RWPE1 (cell line): ENCODE results near the gene STK4.
A peak's percentile ranks its signal among the peaks of the same experiment; 100 is the strongest.

Source experiments
- CTCF ChIA-PET: fragments of 350-600 bp; sonication (Branson Sonifier 250); formaldehyde crosslinking; extraction: SDS; loops from one replicate; lab custom pipeline; 2021; lab: Yijun Ruan, JAX
- POLR2A ChIA-PET: fragments of 400-600 bp; formaldehyde crosslinking; extraction: SDS; loops from one replicate; lab custom pipeline; 2020; ENCODE audit warnings: antibody characterized with exemption; ENCODE audit not compliant: low non-redundant PET; lab: Yijun Ruan, JAX
- DNase-seq: peaks from one replicate; pipeline ENCODE4 v3.0.0; 2012; ENCODE audit warnings: low spot score
- H3K27ac ChIP-seq: fragments of 450-650 bp; 2 replicates; pipeline ENCODE4 v1.5.1; 2017
- CTCF ChIP-seq: fragments of 450-650 bp; conservative IDR thresholded peaks from 2 replicates; pipeline ENCODE4 v1.5.1; 2017; ENCODE audit warnings: low read depth, mild to moderate bottlenecking

The STK4 gene

GRCh38 chr20:44993343-44993742 lies 27.0 kb downstream of the STK4 start:
- peak overlapping the region; percentile 72 for H3K27ac ChIP-seq
- peak; percentile 75 for DNase-seq
- ChIA-PET CTCF (interaction anchor here (0.6 to 1.0 kb wide), 4 partner anchors 13 to 51 kb away, joined by 3 read pairs; no protein-coding TSS in a partner anchor), POLR2A (interaction anchor here (0.6 kb wide), 1 partner anchor 26 kb away, joined by 3 read pairs; no protein-coding TSS in a partner anchor)
- TF ChIP-seq CTCF: no peak

GRCh38 chr20:44997171-44997570 lies 30.9 kb downstream of the STK4 start:
- POLR2A ChIA-PET: no interaction called here
- no peak for TF ChIP-seq CTCF
- no peak for DNase-seq
- CTCF ChIA-PET: interaction anchor here (0.6 to 2.1 kb wide), 6 partner anchors 14 to 295 kb away, joined by 3 to 7 read pairs (median 4); no protein-coding TSS in a partner anchor
- H3K27ac ChIP-seq: no peak overlapping the region

GRCh38 chr20:44997668-44998067 lies 31.4 kb downstream of the STK4 start:
- no peak overlapping the region for H3K27ac ChIP-seq
- POLR2A ChIA-PET: no interaction called here

GRCh38 chr20:45008521-45009049 lies 42.3 kb downstream of the STK4 start:
- DNase-seq: no peak
- ChIA-PET POLR2A (interaction anchor here (0.6 kb wide), 1 partner anchor 21 kb away, joined by 3 read pairs; no protein-coding TSS in a partner anchor), CTCF (interaction anchor here (2.2 kb wide), 1 partner anchor 303 kb away, joined by 8 read pairs; no protein-coding TSS in a partner anchor)
- no peak overlapping the region for H3K27ac ChIP-seq
- no peak for TF ChIP-seq CTCF

More at GRCh38 chr20:44997668-44998067, 31.4 kb downstream of the STK4 start:
- CTCF ChIA-PET: interaction anchor here (0.6 to 2.1 kb wide), 4 partner anchors 46 to 432 kb away, joined by 3 to 6 read pairs (median 4); partner anchors contain the start of gene KCNS1
- no peak for TF ChIP-seq CTCF
- DNase-seq: no peak

GRCh38 chr20:45010399-45010828 lies 44.1 kb downstream of the STK4 start:
- CTCF ChIA-PET: interaction anchor here (0.5 to 4.2 kb wide), 19 partner anchors 10 to 468 kb away, joined by 3 to 49 read pairs (median 4); partner anchors contain the start of gene MATN4
- POLR2A ChIA-PET: no interaction called here
- no peak overlapping the region for H3K27ac ChIP-seq
- TF ChIP-seq CTCF: no peak
- no peak for DNase-seq

- CTCF ChIA-PET: interaction anchor here (0.5 to 4.2 kb wide), 26 partner anchors 9 to 468 kb away, joined by 3 to 49 read pairs (median 4); partner anchors contain the start of genes MATN4 and RBPJL
Measured at GRCh38 chr20:45011108-45011526, 44.8 kb downstream of the STK4 start.

More at GRCh38 chr20:45011108-45011526, 44.8 kb downstream of the STK4 start:
- peak; percentile 95 for TF ChIP-seq CTCF
- POLR2A ChIA-PET: no interaction called here
- no peak overlapping the region for H3K27ac ChIP-seq
- peak; percentile 77 for DNase-seq
